Endothelial cell (in vitro differentiated cells): Measurements from ENCODE around the gene RASA1. TPM values are rescaled to one million over a fixed set of nuclear protein-coding genes. Genes with fewer than 3 reads are reported as not detected.
"Not testable (repeated sequence)": the region's sequence is repeated elsewhere in the genome, so short reads cannot be mapped to it uniquely, and the experiment has no call there.

Experiments
- DNase-seq: peaks from one replicate; pipeline ENCODE4 v3.0.0; 2021; ENCODE audit warnings: low spot score
- H3K27ac Mint-ChIP-seq: one replicate; pipeline ENCODE4 v1.8.0; 2021; ENCODE audit warnings: mixed read lengths, inconsistent platforms; ENCODE audit not compliant: unreplicated experiment
- H3K27me3 Mint-ChIP-seq: one replicate; pipeline ENCODE4 v1.8.0; 2021; ENCODE audit warnings: mild to moderate bottlenecking, moderate library complexity, mixed read lengths, inconsistent platforms; ENCODE audit not compliant: unreplicated experiment
- H3K36me3 Mint-ChIP-seq: one replicate; pipeline ENCODE4 v1.8.0; 2021; ENCODE audit warnings: mild to moderate bottlenecking, low read depth, mixed read lengths, inconsistent platforms; ENCODE audit not compliant: unreplicated experiment
- H3K4me1 Mint-ChIP-seq: one replicate; pipeline ENCODE4 v1.8.0; 2021; ENCODE audit warnings: mild to moderate bottlenecking, mixed read lengths, inconsistent platforms; ENCODE audit not compliant: unreplicated experiment
- H3K4me3 Mint-ChIP-seq: one replicate; pipeline ENCODE4 v1.8.0; 2021; ENCODE audit warnings: mild to moderate bottlenecking, mixed read lengths, inconsistent platforms; ENCODE audit not compliant: unreplicated experiment
- H3K9me3 Mint-ChIP-seq: one replicate; pipeline ENCODE4 v1.8.0; 2021; ENCODE audit warnings: mixed read lengths, inconsistent platforms; ENCODE audit not compliant: unreplicated experiment
- CTCF ChIP-seq: fragments of 200-600 bp; sonication (generic); IDR thresholded peaks from one replicate; pipeline ENCODE4 v1.5.0; 2021; ENCODE audit warnings: antibody characterized with exemption; ENCODE audit not compliant: unreplicated experiment
- total RNA-seq: library from RNA; stranded (reverse); fragmentation: NEBNext Ultra II Directional; extraction: Animal tissue kit (Norgen Biotek cat#: 25700); gene quantifications from one replicate; pipeline ENCODE4 v1.2.1, GENCODE V29; 2021; ENCODE audit not compliant: unreplicated experiment

The RASA1 gene
- total RNA-seq, 1 donor from 2014 or later, result 48.7 TPM

DNA sequence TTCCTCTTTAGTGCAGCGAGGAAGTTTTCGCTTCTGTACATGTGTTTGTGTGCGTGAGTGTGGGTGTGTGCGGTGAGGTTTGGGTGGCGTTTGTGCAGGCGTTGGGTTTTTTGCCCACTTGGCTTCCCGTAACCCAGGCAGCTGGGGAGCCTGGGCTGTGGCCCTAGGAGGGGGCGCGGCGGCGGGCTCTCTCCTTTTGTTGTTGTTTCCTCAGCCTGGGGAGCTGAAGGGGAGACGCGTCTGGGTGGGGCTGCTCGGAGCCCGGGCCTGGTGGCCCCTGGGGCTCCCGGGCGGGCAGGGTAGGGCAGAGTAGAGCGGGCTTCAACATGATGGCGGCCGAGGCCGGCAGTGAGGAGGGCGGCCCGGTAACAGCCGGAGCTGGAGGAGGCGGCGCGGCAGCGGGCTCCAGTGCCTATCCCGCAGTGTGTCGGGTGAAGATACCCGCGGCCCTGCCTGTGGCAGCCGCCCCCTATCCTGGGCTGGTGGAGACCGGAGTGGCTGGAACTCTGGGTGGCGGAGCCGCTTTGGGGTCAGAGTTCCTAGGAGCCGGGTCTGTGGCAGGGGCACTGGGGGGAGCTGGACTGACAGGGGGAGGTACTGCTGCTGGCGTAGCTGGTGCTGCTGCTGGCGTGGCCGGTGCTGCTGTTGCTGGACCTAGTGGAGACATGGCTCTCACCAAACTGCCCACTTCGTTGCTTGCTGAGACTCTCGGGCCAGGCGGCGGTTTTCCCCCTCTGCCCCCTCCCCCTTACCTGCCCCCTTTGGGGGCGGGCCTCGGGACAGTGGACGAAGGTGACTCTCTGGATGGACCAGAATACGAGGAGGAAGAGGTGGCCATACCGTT, 665 bp downstream of the RASA1 start:
- no peaks in the 10 kb centered on the region for H3K9me3 Mint-ChIP-seq

GRCh38 chr5:87268970-87269377, 1.3 kb downstream of the RASA1 start:
- Mint-ChIP-seq H3K4me3 (peak overlapping the region; percentile 99), H3K4me1 (peaks cover 20% of the 10 kb centered on the region), H3K36me3 (no peaks in the 10 kb centered on the region), H3K27me3 (peaks cover 10% of the 10 kb centered on the region), H3K27ac (peak overlapping the region; percentile 81), H3K9me3 (no peaks in the 10 kb centered on the region)
- no peak for TF ChIP-seq CTCF
- no peak for DNase-seq

More for the DNA sequence above, 665 bp downstream of the RASA1 start:
- H3K27ac Mint-ChIP-seq, result peak overlapping the region; percentile 91
- H3K36me3 Mint-ChIP-seq, result no peaks in the 10 kb centered on the region
- H3K4me1 Mint-ChIP-seq, result peaks cover 20% of the 10 kb centered on the region
- H3K4me3 Mint-ChIP-seq, result peak overlapping the region; percentile 99
- H3K27me3 Mint-ChIP-seq, result peaks cover 10% of the 10 kb centered on the region
- DNase-seq, result peak; percentile 67
- no peak for TF ChIP-seq CTCF

DNA sequence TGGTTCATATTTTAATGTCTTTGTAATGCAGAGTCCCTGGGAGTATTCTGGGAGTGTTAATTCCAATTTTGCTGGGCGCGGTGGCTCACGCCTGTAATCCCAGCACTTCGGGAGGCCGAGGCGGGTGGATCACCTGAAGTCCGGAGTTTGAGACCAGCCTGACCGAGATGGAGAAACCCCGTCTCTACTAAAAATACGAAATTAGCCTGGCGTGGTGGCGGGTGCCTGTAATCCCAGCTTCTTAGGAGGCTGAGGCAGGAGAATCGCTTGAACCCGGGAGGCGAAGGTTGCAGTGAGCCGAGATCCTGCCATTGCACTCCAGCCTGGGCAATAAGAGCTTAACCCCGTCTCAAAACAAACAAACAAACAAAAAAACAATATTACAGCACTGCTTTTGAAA, 3.2 kb downstream of the RASA1 start:
- H3K36me3 Mint-ChIP-seq, H3K27ac Mint-ChIP-seq, H3K9me3 Mint-ChIP-seq, H3K4me3 Mint-ChIP-seq, DNase-seq: not testable (repeated sequence)
- peaks cover 10% of the 10 kb centered on the region for H3K27me3 Mint-ChIP-seq
- H3K4me1 Mint-ChIP-seq, result peaks cover 20% of the 10 kb centered on the region

- no peak for DNase-seq
- no peaks in the 10 kb centered on the region for H3K4me1 Mint-ChIP-seq
- H3K36me3 Mint-ChIP-seq, result no peaks in the 10 kb centered on the region
- no peak overlapping the region for H3K27ac Mint-ChIP-seq
- H3K9me3 Mint-ChIP-seq, result no peaks in the 10 kb centered on the region
- no peak for TF ChIP-seq CTCF
- no peak overlapping the region for H3K4me3 Mint-ChIP-seq
- H3K27me3 Mint-ChIP-seq, result peaks cover 3% of the 10 kb centered on the region
Measured at GRCh38 chr5:87276655-87277054, 9.0 kb downstream of the RASA1 start.

GRCh38 chr5:87277279-87277835, 9.7 kb downstream of the RASA1 start:
- peaks cover 3% of the 10 kb centered on the region for H3K27me3 Mint-ChIP-seq
- TF ChIP-seq CTCF, result no peak
- H3K27ac Mint-ChIP-seq, result no peak overlapping the region
- no peak for DNase-seq
- H3K4me3 Mint-ChIP-seq, result no peak overlapping the region
- no peaks in the 10 kb centered on the region for H3K9me3 Mint-ChIP-seq
- H3K4me1 Mint-ChIP-seq, result no peaks in the 10 kb centered on the region
- H3K36me3 Mint-ChIP-seq, result no peaks in the 10 kb centered on the region
